GM13976 (cell line): Measurements from ENCODE around the gene LOXL1.

ENCODE experiments used
- DNase-seq: peaks from one replicate; pipeline ENCODE4 v3.0.0; 2012; ENCODE audit warnings: low spot score
- in situ Hi-C: fragments of 300-500 bp; cut with MboI; formaldehyde crosslinking; loops from one replicate; pipeline ENCODE4 v1.12.0; 2022; ENCODE audit warnings: low sequenced_read_pairs, mixed read lengths, inconsistent platforms; ENCODE audit not compliant: unreplicated experiment
- TF ChIP-seq, protein P1 (sequence below): IDR thresholded peaks from 2 replicates; pipeline ENCODE4 v1.5.1; 2012; ENCODE audit warnings: borderline replicate concordance, mild to moderate bottlenecking; ENCODE audit not compliant: insufficient read depth; ENCODE audit errors: extremely low read depth, missing control alignments, control extremely low read depth

LOXL1 gene

DNA sequence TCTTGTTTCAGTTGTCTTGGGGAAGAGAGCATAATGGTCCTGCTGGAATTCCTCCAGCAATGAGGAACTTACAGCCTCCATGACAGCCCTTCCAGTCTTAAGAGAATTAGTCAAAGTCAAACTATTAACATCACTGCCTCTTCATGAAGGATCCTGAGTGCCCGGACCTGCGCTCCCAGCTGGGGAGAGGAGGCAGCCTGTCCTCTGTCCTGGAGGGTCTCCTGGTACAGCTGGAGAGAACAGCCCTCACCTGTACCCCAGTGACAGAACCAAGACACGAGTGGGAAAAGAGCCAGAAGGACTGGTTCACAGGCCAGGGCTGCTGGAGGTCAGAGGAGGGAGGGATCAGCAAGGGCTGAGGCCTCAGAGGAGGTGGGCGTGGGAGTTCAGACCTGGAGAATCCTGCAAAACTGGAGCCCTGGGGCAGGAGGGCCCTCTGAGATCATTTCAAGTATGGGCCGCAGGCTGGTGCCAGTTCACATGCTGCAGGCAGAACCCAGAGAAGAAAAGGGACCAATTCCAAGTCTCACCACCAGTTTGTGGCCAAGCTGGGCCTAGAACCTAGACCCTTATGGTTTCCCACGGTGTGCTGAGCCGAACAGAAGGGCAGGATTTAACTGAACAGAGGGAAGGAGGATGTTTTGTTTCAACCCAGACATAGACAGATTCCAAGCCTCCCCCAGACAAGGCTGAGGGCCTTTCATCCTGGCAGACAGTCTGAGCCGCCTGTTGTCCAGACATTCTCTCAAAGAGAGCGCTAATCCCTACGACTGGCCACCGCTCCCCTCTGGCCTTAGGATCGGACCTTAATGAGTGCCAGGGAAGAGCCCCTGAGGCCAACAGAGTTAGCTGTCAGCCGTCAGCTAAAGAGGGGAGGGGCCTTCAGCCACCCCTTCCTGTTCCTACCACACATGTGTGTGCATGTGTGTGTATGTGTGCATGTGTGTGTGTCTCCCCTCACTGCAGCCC is 18.2 kb downstream of the LOXL1 start:
- no peak for DNase-seq
- TF ChIP-seq, protein P1, sequence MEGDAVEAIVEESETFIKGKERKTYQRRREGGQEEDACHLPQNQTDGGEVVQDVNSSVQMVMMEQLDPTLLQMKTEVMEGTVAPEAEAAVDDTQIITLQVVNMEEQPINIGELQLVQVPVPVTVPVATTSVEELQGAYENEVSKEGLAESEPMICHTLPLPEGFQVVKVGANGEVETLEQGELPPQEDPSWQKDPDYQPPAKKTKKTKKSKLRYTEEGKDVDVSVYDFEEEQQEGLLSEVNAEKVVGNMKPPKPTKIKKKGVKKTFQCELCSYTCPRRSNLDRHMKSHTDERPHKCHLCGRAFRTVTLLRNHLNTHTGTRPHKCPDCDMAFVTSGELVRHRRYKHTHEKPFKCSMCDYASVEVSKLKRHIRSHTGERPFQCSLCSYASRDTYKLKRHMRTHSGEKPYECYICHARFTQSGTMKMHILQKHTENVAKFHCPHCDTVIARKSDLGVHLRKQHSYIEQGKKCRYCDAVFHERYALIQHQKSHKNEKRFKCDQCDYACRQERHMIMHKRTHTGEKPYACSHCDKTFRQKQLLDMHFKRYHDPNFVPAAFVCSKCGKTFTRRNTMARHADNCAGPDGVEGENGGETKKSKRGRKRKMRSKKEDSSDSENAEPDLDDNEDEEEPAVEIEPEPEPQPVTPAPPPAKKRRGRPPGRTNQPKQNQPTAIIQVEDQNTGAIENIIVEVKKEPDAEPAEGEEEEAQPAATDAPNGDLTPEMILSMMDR = no peak
- in situ Hi-C loops = no loop called here

DNA sequence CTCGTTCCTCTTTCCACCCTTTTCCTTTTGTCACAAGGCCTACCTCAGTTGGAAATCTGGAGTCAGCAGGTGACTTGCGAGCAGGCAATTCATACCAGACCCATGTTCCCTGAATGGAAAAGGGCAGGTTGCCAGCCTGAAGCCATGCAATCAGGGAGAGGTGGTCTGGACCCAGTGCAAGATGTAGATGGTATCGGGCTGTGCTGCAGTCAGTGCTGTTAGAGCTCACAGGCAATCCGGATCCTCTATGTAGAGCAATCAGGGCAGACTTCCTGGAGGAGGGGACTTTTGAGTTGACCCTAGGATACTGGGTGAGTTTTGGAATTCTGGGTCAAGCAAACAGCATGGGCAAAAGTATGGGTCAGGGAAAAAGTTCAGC is 18.9 kb downstream of the LOXL1 start:
- DNase-seq = no peak
- in situ Hi-C loops = no loop called here
- TF ChIP-seq, protein P1 = no peak

DNA sequence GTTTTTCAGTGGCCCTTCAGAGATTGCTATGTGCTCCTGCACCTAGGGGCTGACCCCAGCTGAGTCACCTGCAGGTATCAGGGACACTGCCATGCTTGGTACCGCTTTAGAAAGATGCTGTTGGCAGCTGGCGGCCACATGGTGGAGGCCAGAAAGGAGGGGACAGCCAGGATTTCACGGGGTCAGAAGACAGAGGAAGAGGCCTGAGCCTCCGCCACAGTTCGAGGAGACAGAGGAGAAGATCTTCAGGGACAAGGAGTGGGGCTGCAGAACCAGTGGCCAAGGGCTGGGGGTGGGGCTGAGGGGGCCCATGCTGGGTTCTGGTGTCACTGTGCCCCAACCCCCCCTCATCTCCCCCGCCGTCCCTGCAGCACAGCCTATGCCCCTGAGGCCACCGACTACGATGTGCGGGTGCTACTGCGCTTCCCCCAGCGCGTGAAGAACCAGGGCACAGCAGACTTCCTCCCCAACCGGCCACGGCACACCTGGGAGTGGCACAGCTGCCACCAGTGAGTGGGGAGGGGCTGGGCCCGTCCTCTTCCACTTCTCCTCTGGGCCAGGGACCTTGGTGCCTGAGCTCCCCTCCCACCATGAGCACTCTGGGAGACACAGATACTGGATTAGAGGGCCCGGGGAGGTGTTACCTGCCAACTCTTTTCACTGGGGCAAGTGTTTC is 19.9 kb downstream of the LOXL1 start:
- in situ Hi-C loops = no loop called here
- DNase-seq = no peak
- TF ChIP-seq, protein P1 = no peak

DNA sequence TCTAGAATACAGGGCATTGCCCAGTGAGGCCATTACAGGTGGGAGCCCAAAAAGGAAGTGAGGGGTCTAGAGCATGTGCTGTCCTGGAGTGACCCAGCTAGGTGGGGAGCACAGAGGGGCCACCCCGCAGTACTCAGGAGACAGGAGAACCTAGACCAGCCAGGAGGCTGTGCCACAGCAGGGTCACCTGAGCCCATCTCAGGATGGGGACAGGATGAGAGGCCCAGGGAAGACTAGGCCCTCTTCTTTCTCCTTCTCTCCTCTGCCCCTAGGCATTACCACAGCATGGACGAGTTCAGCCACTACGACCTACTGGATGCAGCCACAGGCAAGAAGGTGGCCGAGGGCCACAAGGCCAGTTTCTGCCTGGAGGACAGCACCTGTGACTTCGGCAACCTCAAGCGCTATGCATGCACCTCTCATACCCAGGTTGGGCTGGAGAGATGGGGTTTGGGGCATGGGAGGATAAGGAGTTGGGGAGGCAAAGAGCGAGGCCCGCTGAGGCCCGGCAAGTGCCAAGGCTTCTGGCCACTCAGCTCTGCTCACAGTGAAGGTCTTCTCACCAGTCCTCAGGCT is 20.6 kb downstream of the LOXL1 start:
- TF ChIP-seq, protein P1 = no peak
- in situ Hi-C loops = no loop called here
- DNase-seq = no peak

DNA sequence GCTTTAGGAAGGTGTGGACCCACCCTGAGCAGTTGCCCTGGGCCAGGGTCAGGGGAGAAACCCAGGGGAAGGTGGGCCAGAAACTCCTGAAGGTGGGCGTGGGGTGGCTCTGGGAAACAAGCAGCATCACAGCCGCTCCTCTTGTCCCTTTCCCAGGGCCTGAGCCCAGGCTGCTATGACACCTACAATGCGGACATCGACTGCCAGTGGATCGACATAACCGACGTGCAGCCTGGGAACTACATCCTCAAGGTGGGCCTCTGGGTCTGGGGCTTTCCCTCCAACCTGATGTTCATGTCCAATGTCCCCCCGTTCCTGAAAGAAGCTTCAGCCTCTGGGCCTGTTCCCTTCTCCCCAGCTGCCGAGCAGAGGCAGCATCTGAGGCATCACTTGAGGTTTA is 21.4 kb downstream of the LOXL1 start:
- in situ Hi-C loops = no loop called here
- DNase-seq = no peak
- TF ChIP-seq, protein P1 = no peak

DNA sequence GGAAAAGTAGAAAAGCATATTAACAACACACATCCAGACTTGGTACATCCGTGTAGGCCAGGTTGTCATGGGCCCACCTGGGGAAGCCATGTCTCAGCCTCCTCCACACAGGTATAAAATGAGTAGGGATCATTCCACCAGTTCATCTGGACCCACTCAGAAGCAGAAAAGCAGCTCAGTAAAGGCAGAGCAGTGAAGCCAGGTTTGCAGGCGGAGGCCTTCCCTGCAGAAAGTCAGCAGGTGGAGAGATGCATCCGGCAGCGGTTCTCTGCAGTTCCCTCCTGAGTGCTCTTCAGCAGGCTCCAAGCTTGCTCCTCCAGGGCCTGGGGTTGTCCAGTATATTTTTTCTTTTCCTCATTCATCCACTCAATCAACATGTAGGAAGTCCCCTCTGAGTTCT is 22.1 kb downstream of the LOXL1 start:
- in situ Hi-C loops = no loop called here
- TF ChIP-seq, protein P1 = no peak
- DNase-seq = no peak
